ENCODE results near the gene SNX18.

GRCh38 chr5:54586336-54586735 lies 68.8 kb downstream of the SNX18 start:
- no peak for TF ChIP-seq EZH2 (IDR thresholded peaks at IDR 0.05; ENCODE audit: low read length)
- no peak for TF ChIP-seq CTCF (optimal IDR thresholded peaks at IDR 0.05 in 1 of 3, IDR thresholded peaks at IDR 0.05 in 1 of 3, conservative IDR thresholded peaks at IDR 0.05 in 1 of 3; ENCODE audit: extremely low read depth in 1 of 3, insufficient read depth in 2 of 3, low read length in 3 of 3)

Measured in keratinocyte (primary cell).